GM12878 (cell line): Measurements from ENCODE around the gene IGLL5.

Experiments used
- CEBPB ChIP-seq, 2 experiments: fragments of 150-350 bp in 1 of 2; IDR thresholded peaks; 2 replicates each; pipeline ENCODE4 v1.6.1; 2012 to 2014; ENCODE audit warnings: low read depth in 2 of 2, low read length in 2 of 2, borderline replicate concordance in 1 of 2, inconsistent platforms in 1 of 2
- CREB1 ChIP-seq: IDR thresholded peaks from 2 replicates; pipeline ENCODE4 v1.6.1; 2012; ENCODE audit warnings: low read depth, mild to moderate bottlenecking, inconsistent platforms
- CREM ChIP-seq: IDR thresholded peaks from 2 replicates; pipeline ENCODE4 v1.6.1; 2014; ENCODE audit warnings: antibody characterized with exemption, low read depth
- EZH2 ChIP-seq: IDR thresholded peaks from 2 replicates; pipeline ENCODE4 v1.6.1; 2012; ENCODE audit warnings: low read depth, mild to moderate bottlenecking, control low read depth, inconsistent platforms, low read length, borderline replicate concordance; ENCODE audit not compliant: control insufficient read depth
- KDM1A ChIP-seq: fragments of 200-600 bp; sonication (generic); IDR thresholded peaks from 2 replicates; pipeline ENCODE4 v1.6.1; 2016; ENCODE audit warnings: borderline replicate concordance
- POLR2A ChIP-seq: IDR thresholded peaks from 2 replicates; pipeline ENCODE4 v1.6.1; 2011; ENCODE audit warnings: low read depth, mild to moderate bottlenecking, low read length
- POLR2AphosphoS5 ChIP-seq: IDR thresholded peaks from 2 replicates; pipeline ENCODE4 v1.6.1; 2011; ENCODE audit warnings: mild to moderate bottlenecking, low read length, inconsistent platforms
- TARDBP ChIP-seq: IDR thresholded peaks from 2 replicates; pipeline ENCODE4 v1.6.1; 2016; ENCODE audit warnings: borderline replicate concordance
- WRNIP1 ChIP-seq: IDR thresholded peaks from 2 replicates; pipeline ENCODE4 v1.6.1; 2011; ENCODE audit warnings: low read depth, low read length, improper control_type of control experiment, borderline replicate concordance
- ZNF274 ChIP-seq: IDR thresholded peaks from one replicate; pipeline ENCODE4 v1.8.0; 2011; ENCODE audit not compliant: insufficient read length, insufficient read depth
- TF ChIP-seq, protein P1 (sequence below), 3 experiments: IDR thresholded peaks in 2 of 3; conservative IDR thresholded peaks in 1 of 3; 2 replicates each; pipeline ENCODE4 v1.5.1; 2011; ENCODE audit warnings: low read depth in 3 of 3, low read length in 3 of 3, mild to moderate bottlenecking in 3 of 3, control low read depth in 2 of 3, moderate library complexity in 2 of 3, inconsistent platforms in 1 of 3, mixed read lengths in 1 of 3; ENCODE audit not compliant: control insufficient read depth in 2 of 3, insufficient read depth in 1 of 3; ENCODE audit errors: extremely low read depth in 1 of 3
- TF ChIP-seq, protein P2 (sequence below): fragments of 150-350 bp; IDR thresholded peaks from 2 replicates; pipeline ENCODE4 v1.6.1; 2016; ENCODE audit warnings: low read depth, low read length
- TF ChIP-seq, protein P3 (sequence below): IDR thresholded peaks from 2 replicates; pipeline ENCODE4 v1.6.1; 2012; ENCODE audit warnings: low read depth, low read length, improper control_type of control experiment

DNA sequence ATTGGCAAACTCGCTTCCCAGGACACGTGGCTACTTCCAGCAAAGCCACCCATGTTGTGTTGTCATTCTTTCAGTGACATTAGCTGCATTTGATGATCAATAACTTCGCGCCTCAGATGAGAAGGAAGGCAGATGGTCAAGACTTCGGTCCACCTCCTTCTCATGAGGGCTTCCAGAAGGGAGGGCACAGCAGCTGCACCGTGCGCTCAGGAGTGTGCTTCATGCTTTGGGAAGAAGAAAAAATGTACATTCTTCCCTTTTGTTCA, 25.3 kb downstream of the IGLL5 start:
- TF ChIP-seq ZNF274 (no peak), POLR2A (no peak), CREM (no peak), TARDBP (no peak), EZH2 (no peak), WRNIP1 (no peak), POLR2AphosphoS5 (no peak), CEBPB (IDR thresholded peaks at IDR 0.05; ENCODE audit: borderline replicate concordance in 1 of 2, low read depth in 2 of 2, low read length in 2 of 2) (no peak), CREB1 (no peak), KDM1A (no peak)
- TF ChIP-seq, protein P1, sequence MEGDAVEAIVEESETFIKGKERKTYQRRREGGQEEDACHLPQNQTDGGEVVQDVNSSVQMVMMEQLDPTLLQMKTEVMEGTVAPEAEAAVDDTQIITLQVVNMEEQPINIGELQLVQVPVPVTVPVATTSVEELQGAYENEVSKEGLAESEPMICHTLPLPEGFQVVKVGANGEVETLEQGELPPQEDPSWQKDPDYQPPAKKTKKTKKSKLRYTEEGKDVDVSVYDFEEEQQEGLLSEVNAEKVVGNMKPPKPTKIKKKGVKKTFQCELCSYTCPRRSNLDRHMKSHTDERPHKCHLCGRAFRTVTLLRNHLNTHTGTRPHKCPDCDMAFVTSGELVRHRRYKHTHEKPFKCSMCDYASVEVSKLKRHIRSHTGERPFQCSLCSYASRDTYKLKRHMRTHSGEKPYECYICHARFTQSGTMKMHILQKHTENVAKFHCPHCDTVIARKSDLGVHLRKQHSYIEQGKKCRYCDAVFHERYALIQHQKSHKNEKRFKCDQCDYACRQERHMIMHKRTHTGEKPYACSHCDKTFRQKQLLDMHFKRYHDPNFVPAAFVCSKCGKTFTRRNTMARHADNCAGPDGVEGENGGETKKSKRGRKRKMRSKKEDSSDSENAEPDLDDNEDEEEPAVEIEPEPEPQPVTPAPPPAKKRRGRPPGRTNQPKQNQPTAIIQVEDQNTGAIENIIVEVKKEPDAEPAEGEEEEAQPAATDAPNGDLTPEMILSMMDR (IDR thresholded peaks at IDR 0.05 in 2 of 3, conservative IDR thresholded peaks at IDR 0.05 in 1 of 3; ENCODE audit: control insufficient read depth in 2 of 3, extremely low read depth in 1 of 3, insufficient read depth in 1 of 3, low read depth in 3 of 3, low read length in 3 of 3), result no peak
- TF ChIP-seq, protein P2, sequence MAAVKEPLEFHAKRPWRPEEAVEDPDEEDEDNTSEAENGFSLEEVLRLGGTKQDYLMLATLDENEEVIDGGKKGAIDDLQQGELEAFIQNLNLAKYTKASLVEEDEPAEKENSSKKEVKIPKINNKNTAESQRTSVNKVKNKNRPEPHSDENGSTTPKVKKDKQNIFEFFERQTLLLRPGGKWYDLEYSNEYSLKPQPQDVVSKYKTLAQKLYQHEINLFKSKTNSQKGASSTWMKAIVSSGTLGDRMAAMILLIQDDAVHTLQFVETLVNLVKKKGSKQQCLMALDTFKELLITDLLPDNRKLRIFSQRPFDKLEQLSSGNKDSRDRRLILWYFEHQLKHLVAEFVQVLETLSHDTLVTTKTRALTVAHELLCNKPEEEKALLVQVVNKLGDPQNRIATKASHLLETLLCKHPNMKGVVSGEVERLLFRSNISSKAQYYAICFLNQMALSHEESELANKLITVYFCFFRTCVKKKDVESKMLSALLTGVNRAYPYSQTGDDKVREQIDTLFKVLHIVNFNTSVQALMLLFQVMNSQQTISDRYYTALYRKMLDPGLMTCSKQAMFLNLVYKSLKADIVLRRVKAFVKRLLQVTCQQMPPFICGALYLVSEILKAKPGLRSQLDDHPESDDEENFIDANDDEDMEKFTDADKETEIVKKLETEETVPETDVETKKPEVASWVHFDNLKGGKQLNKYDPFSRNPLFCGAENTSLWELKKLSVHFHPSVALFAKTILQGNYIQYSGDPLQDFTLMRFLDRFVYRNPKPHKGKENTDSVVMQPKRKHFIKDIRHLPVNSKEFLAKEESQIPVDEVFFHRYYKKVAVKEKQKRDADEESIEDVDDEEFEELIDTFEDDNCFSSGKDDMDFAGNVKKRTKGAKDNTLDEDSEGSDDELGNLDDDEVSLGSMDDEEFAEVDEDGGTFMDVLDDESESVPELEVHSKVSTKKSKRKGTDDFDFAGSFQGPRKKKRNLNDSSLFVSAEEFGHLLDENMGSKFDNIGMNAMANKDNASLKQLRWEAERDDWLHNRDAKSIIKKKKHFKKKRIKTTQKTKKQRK, result no peak
- TF ChIP-seq, protein P3, sequence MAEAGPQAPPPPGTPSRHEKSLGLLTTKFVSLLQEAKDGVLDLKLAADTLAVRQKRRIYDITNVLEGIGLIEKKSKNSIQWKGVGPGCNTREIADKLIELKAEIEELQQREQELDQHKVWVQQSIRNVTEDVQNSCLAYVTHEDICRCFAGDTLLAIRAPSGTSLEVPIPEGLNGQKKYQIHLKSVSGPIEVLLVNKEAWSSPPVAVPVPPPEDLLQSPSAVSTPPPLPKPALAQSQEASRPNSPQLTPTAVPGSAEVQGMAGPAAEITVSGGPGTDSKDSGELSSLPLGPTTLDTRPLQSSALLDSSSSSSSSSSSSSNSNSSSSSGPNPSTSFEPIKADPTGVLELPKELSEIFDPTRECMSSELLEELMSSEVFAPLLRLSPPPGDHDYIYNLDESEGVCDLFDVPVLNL, result no peak
